SK-N-SH (cell line): ENCODE results near the gene USP10.

Source experiments
- CTCF ChIP-seq: fragments of 200-600 bp; sonication (generic); IDR thresholded peaks from 2 replicates; pipeline ENCODE4 v1.6.1; 2017; ENCODE audit warnings: antibody characterized with exemption, mild to moderate bottlenecking, moderate library complexity
- FOXJ3 ChIP-seq: sonication (generic); formaldehyde crosslinking; IDR thresholded peaks from 2 replicates; pipeline ENCODE4 v1.5.1; 2020; ENCODE audit warnings: mild to moderate bottlenecking, missing genetic modification reagents
- MAX ChIP-seq: IDR thresholded peaks from 2 replicates; pipeline ENCODE4 v1.4.0; 2012; ENCODE audit warnings: low read depth
- MXI1 ChIP-seq: IDR thresholded peaks from 2 replicates; pipeline ENCODE4 v1.6.1; 2012; ENCODE audit warnings: mild to moderate bottlenecking, low read depth, low read length, improper control_type of control experiment
- NRF1 ChIP-seq: IDR thresholded peaks from 2 replicates; pipeline ENCODE4 v1.6.1; 2012; ENCODE audit warnings: low read depth, mild to moderate bottlenecking, low read length
- POLR2AphosphoS5 ChIP-seq: IDR thresholded peaks from 2 replicates; pipeline ENCODE4 v1.6.1; 2012; ENCODE audit warnings: low read depth, low read length
- RAD21 ChIP-seq: IDR thresholded peaks from 2 replicates; pipeline ENCODE4 v1.6.1; 2012; ENCODE audit warnings: mild to moderate bottlenecking, low read length
- RCOR1 ChIP-seq: fragments of 150-350 bp; IDR thresholded peaks from 2 replicates; pipeline ENCODE4 v1.6.1; 2017; ENCODE audit warnings: antibody characterized with exemption, low read length
- RFX5 ChIP-seq: IDR thresholded peaks from 2 replicates; pipeline ENCODE4 v1.6.1; 2012; ENCODE audit warnings: mild to moderate bottlenecking, improper control_type of control experiment, low read length
- TAF1 ChIP-seq: IDR thresholded peaks from 2 replicates; pipeline ENCODE4 v1.6.1; 2012; ENCODE audit warnings: low read depth, mild to moderate bottlenecking, low read length, moderate library complexity, borderline replicate concordance
- USF1 ChIP-seq: IDR thresholded peaks from 2 replicates; pipeline ENCODE4 v1.4.0; 2012; ENCODE audit warnings: low read depth, borderline replicate concordance
- ZBTB33 ChIP-seq: IDR thresholded peaks from 2 replicates; pipeline ENCODE4 v1.4.0; 2012; ENCODE audit warnings: low read depth, borderline replicate concordance

- TF ChIP-seq CTCF = no peak
- TF ChIP-seq USF1 = no peak
- no peak for TF ChIP-seq RAD21
- no peak for TF ChIP-seq TAF1
- no peak for TF ChIP-seq RFX5
- no peak for TF ChIP-seq NRF1
- no peak for TF ChIP-seq MAX
- TF ChIP-seq POLR2AphosphoS5 = no peak
- TF ChIP-seq FOXJ3 (CRISPR knock-in tag) = no peak
- no peak for TF ChIP-seq MXI1
- no peak for TF ChIP-seq RCOR1
- TF ChIP-seq ZBTB33 = no peak
Observed at GRCh38 chr16:84766978-84767773, 67.4 kb downstream of the USP10 start.
